Measurements from ENCODE around the gene FTL. TPM values are rescaled to one million over a fixed set of nuclear protein-coding genes. Genes with fewer than 3 reads are reported as not detected.

The FTL gene
- total and polyA plus RNA-seq, 3 donors from 2014 or later, result 746 to 1,424 (median 935) TPM

DNA sequence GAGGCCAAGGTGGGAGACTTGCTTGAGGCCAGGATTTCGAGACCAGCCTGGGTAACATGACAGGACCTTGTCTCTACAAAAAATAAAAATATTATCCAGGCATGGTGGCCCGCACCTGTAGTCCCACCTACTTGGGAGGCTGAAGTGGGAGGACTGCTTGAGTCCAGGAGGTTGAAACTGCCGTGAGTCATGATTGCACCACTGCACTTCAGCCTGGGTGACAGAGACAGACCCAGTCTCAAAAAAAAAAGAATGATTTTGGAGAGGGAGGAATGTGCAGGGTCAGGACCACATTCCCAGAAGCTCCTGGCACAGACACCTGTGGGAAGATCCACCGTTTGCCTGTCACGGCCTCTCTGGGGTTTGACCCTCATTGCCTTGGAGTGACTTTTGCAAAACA is 19.7 kb upstream of the FTL start:
- Histone ChIP-seq H3K4me3 (no peak overlapping the region), H3K9me3 (no peaks in the 10 kb centered on the region), H3K27me3 (no peaks in the 10 kb centered on the region), H3K4me1 (no peaks in the 10 kb centered on the region), H3K27ac (no peak overlapping the region), H3K36me3 (ENCODE audit: low read depth, missing control alignments) (no peaks in the 10 kb centered on the region)
- no peak for DNase-seq
- intact Hi-C loops (cut with DNase I; ENCODE audit: low total_unique reads), result no loop called here
- TF ChIP-seq, protein P1, sequence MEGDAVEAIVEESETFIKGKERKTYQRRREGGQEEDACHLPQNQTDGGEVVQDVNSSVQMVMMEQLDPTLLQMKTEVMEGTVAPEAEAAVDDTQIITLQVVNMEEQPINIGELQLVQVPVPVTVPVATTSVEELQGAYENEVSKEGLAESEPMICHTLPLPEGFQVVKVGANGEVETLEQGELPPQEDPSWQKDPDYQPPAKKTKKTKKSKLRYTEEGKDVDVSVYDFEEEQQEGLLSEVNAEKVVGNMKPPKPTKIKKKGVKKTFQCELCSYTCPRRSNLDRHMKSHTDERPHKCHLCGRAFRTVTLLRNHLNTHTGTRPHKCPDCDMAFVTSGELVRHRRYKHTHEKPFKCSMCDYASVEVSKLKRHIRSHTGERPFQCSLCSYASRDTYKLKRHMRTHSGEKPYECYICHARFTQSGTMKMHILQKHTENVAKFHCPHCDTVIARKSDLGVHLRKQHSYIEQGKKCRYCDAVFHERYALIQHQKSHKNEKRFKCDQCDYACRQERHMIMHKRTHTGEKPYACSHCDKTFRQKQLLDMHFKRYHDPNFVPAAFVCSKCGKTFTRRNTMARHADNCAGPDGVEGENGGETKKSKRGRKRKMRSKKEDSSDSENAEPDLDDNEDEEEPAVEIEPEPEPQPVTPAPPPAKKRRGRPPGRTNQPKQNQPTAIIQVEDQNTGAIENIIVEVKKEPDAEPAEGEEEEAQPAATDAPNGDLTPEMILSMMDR (IDR thresholded peaks at IDR 0.05), result no peak
- TF ChIP-seq POLR2A (IDR thresholded peaks at IDR 0.05), result no peak
- 79 to 84% methylated on average over 5 of the region's 5 CpGs for WGBS, 2 donors

DNA sequence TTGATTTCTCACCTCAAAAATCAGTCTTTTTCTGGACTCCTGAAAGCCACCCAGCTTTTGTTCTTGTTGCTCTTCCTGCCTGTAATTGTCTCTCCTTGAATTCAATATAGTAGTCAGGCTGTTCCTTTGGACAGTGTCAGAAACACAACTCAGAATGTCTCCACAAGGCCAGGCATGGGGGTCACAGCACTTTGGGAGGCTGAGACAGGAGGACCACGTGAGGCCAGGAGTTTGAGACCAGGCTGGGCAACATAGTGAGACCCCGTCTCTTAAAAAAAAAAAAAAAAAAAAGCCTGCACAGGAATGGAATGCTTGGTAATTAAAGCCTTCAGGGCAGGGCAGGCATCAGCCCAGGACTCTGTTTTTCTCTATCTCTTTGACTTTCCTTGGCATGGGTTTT is 19.3 kb upstream of the FTL start:
- no peaks in the 10 kb centered on the region for H3K4me1 ChIP-seq
- H3K9me3 ChIP-seq, result no peaks in the 10 kb centered on the region
- intact Hi-C loops (cut with DNase I; ENCODE audit: low total_unique reads), result no loop called here
- no peak for TF ChIP-seq POLR2A (IDR thresholded peaks at IDR 0.05)
- TF ChIP-seq, protein P1 (IDR thresholded peaks at IDR 0.05), result no peak
- no peak overlapping the region for H3K4me3 ChIP-seq
- WGBS, 2 donors, result 94% methylated on average over 2 of the region's 2 CpGs
- no peaks in the 10 kb centered on the region for H3K36me3 ChIP-seq (ENCODE audit: low read depth, missing control alignments)
- no peak overlapping the region for H3K27ac ChIP-seq
- H3K27me3 ChIP-seq, result no peaks in the 10 kb centered on the region
- DNase-seq, result no peak

DNA sequence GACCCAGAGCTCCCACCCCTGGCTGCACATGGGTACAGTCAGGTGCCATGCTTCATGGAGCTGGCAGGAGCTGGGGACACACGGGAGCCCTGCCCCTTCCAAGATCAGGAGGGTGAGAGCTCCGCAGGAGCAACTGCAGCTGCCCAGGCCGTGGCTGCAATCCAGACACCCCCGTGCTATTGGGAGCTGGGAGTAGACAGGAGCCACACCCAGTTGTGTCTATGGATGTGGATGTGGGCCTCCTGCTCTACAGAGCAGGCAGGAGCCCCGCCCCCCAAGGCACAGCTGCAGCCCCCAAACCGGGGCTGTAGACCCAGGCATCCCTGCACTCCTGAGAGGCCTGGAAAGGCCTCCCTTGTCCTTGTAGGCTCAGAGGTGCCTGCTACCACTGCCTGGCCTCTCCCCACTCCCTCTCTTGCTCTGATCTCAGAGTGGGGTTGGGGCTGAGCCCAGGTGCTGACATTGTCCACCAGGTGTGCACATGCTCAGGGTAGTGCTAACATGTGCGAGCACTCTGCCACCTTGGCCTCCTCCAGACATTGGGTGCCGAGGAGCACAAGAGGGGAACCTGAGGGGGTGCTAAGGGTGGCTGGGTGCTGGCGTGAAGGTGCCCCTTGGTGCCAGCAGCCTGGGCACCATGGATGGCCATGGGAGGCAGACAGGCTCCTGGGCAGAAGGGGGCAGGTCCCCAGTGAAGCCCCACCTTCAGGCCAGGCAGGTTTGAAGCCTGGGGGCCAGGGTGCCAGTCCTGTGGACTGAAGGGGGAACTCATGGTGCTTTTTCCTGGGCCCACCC is 18.4 kb upstream of the FTL start:
- H3K4me3 ChIP-seq, result no peak overlapping the region
- no peaks in the 10 kb centered on the region for H3K9me3 ChIP-seq
- no peaks in the 10 kb centered on the region for H3K27me3 ChIP-seq
- intact Hi-C loops (cut with DNase I; ENCODE audit: low total_unique reads), result no loop called here
- H3K4me1 ChIP-seq, result no peaks in the 10 kb centered on the region
- no peaks in the 10 kb centered on the region for H3K36me3 ChIP-seq (ENCODE audit: low read depth, missing control alignments)
- no peak for TF ChIP-seq POLR2A (IDR thresholded peaks at IDR 0.05)
- TF ChIP-seq, protein P1 (IDR thresholded peaks at IDR 0.05), result no peak
- WGBS, 2 donors, result 67 to 88% methylated on average over 1 to 4 of the region's 9 CpGs
- DNase-seq, result no peak
- H3K27ac ChIP-seq, result no peak overlapping the region

DNA sequence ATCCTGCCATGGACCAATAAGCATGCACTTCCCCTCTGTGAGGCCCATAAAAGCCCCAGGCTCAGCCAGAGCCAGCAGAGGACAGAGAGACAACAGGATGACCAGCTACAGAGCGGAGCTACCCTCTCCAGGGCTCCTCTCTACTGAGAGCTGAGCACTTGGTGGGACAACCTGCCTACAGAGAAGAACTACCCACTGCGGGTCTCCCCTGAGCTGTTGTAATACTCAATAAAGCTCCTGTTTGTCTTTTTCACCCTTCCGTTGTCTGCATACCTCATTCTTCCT is 17.9 kb upstream of the FTL start:
- Histone ChIP-seq H3K27ac (no peak overlapping the region), H3K4me3 (no peak overlapping the region), H3K9me3 (no peaks in the 10 kb centered on the region), H3K27me3 (no peaks in the 10 kb centered on the region), H3K4me1 (no peaks in the 10 kb centered on the region), H3K36me3 (ENCODE audit: low read depth, missing control alignments) (no peaks in the 10 kb centered on the region)
- WGBS, 2 donors, result 88 to 93% methylated on average over 3 of the region's 3 CpGs
- no peak for DNase-seq
- intact Hi-C loops (cut with DNase I; ENCODE audit: low total_unique reads), result no loop called here
- TF ChIP-seq POLR2A (IDR thresholded peaks at IDR 0.05), result no peak
- TF ChIP-seq, protein P1 (IDR thresholded peaks at IDR 0.05), result no peak

DNA sequence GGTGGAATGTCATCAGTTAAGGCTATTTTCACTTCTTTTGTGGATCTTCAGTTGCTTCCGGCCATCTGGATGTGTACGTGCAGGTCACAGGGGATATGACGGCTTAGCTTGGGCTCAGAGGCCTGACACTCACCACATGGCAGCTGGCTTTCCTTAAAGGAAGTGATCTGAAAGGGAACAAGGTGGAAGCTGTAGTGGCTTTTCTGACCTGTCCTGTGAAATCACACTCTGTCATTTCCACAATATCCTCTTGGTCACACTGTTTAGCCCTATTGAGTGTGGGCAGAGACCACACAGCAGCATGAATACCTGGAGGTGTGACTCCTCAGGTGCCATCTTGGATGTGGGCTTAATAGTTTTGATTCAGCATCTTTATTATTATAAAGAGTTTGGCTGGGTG is 14.9 kb upstream of the FTL start:
- TF ChIP-seq POLR2A (IDR thresholded peaks at IDR 0.05), result no peak
- TF ChIP-seq, protein P1 (IDR thresholded peaks at IDR 0.05), result no peak
- Histone ChIP-seq H3K27ac (no peak overlapping the region), H3K4me3 (no peak overlapping the region), H3K9me3 (no peaks in the 10 kb centered on the region), H3K27me3 (no peaks in the 10 kb centered on the region), H3K4me1 (peaks cover 6% of the 10 kb centered on the region), H3K36me3 (ENCODE audit: low read depth, missing control alignments) (no peaks in the 10 kb centered on the region)
- WGBS, 2 donors, result 77% methylated on average over 3 of the region's 3 CpGs
- intact Hi-C loops (cut with DNase I; ENCODE audit: low total_unique reads), result no loop called here
- DNase-seq, result no peak

Data from testis (tissue), 3 donors.